Measurements from ENCODE around the gene PI4K2A.
"Not testable (repeated sequence)": the region's sequence is repeated elsewhere in the genome, so short reads cannot be mapped to it uniquely, and the experiment has no call there.

Gene PI4K2A

DNA sequence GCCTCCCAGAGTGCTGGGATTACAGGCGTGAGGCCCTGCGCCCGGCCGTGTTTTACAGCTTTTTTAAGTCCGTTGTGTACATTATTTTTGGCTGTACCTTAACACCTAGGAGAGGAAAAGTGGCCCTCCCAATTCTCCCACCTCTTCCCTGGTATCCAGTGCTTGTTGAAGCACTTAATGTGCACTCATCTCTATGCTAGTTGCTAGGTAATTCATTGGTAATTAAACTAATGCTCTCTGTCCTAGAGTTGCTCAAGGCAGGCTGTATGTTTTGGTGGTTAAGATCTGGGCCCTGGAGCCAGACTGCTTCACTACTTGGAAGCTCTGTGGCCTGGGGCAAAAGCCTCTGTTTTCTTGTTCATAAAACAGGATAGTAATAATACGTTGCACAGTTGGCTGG is 27.0 kb downstream of the PI4K2A start:
- no peak overlapping the region for H3K27ac ChIP-seq (ENCODE audit: insufficient read depth, low read length, poor library complexity, severe bottlenecking)
- no peaks in the 10 kb centered on the region for H3K4me1 ChIP-seq (ENCODE audit: control insufficient read depth, insufficient read depth, low read length, poor library complexity, severe bottlenecking)
- H3K36me3 ChIP-seq (ENCODE audit: control insufficient read depth, insufficient read depth, low read length): peaks cover 31% of the 10 kb centered on the region
- H3K4me3 ChIP-seq (ENCODE audit: insufficient read depth, low read depth, low read length, poor library complexity, severe bottlenecking): no peak overlapping the region
- H3K27me3 ChIP-seq (replicated peaks; ENCODE audit: control insufficient read depth, insufficient read depth, low read length, poor library complexity, severe bottlenecking): no peaks in the 10 kb centered on the region
- H3K9me3 ChIP-seq (ENCODE audit: control insufficient read depth, low read length): no peaks in the 10 kb centered on the region
- DNase-seq: no peak

DNA sequence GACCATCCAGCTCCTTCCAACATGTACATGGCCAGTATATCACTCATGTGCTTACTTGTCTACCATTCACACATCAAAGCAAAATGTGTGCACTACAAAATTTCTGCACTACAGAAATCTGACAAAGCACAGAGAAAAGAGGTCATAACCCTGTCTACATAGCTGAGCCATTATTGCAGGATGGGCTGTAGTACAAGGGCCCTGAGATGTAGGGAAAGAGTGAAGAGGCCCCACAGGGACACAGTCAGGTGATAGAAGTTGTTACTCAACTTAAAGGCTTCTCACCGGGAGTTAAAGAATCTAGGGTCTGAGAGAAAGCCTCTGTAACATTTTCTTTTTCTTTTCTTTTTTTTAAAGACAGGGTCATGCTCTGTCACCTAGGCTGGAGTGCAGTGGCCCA is 29.1 kb downstream of the PI4K2A start:
- H3K4me3 ChIP-seq (ENCODE audit: insufficient read depth, low read depth, low read length, poor library complexity, severe bottlenecking): no peak overlapping the region
- no peak overlapping the region for H3K27ac ChIP-seq (ENCODE audit: insufficient read depth, low read length, poor library complexity, severe bottlenecking)
- H3K4me1 ChIP-seq (ENCODE audit: control insufficient read depth, insufficient read depth, low read length, poor library complexity, severe bottlenecking): no peaks in the 10 kb centered on the region
- no peak for DNase-seq
- peaks cover 34% of the 10 kb centered on the region for H3K36me3 ChIP-seq (ENCODE audit: control insufficient read depth, insufficient read depth, low read length)
- no peaks in the 10 kb centered on the region for H3K27me3 ChIP-seq (replicated peaks; ENCODE audit: control insufficient read depth, insufficient read depth, low read length, poor library complexity, severe bottlenecking)
- H3K9me3 ChIP-seq (ENCODE audit: control insufficient read depth, low read length): no peaks in the 10 kb centered on the region

DNA sequence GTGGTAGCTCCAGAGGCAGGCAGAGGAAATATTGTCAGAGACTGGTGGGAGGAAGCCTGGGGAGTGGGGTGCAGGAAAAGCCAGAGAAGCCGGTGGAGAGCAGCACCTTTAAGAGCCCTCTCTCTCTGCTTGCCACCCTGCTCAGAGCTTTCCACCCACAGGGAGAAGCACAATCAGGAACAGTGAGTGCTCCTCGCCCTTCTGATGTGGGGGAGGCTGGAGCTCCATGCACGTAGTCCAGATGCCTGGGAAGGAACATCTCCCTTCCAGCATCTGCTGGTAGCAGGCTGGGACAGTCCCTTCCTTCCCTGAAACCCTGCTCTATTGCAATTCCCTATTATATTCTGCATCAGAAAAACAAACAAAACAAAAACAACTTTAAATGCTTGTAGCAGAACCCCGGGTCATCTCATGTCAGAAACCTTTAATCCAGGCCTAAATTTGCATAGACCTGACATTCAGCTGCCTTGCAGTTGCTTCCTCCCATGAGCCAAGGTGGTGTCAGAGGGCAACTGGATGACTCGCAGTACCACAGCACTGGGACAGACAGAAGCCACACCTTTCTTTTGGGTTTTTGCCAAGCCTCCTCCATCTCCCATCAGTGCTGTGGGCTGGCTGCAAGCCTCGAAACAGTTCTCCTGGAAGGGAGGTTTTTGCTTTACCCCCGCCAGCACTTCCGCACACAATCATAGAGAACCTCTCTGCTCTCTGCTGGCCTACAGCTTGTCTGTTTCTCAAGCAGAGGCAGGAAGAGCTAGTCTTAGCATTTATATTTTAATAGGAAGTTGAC is 33.5 kb downstream of the PI4K2A start:
- Histone ChIP-seq H3K36me3 (ENCODE audit: control insufficient read depth, insufficient read depth, low read length) (peaks cover 23% of the 10 kb centered on the region), H3K9me3 (ENCODE audit: control insufficient read depth, low read length) (no peaks in the 10 kb centered on the region), H3K27me3 (replicated peaks; ENCODE audit: control insufficient read depth, insufficient read depth, low read length, poor library complexity, severe bottlenecking) (no peaks in the 10 kb centered on the region), H3K4me1 (ENCODE audit: control insufficient read depth, insufficient read depth, low read length, poor library complexity, severe bottlenecking) (no peaks in the 10 kb centered on the region), H3K4me3 (ENCODE audit: insufficient read depth, low read depth, low read length, poor library complexity, severe bottlenecking) (no peak overlapping the region), H3K27ac (ENCODE audit: insufficient read depth, low read length, poor library complexity, severe bottlenecking) (no peak overlapping the region)
- DNase-seq: no peak

DNA sequence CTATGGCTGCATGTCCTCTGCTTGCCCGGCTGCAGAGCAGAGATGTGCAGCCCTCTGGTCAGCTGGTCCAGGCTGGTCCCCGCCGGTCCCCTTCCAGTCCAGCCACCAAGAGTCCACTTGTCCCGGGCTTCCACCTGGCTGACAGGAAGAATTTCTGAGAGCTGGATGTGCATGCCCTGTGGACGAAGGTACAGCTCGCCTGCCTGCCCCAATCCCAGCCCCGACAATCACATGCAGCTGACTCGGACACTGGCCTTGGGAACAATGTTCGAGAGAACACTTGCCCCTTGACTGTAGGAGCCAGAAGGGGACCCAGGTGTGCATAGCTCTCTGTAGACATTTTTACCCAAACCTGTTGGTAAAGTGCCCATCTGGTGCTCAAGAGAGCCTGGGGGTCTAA is 34.8 kb downstream of the PI4K2A start:
- Histone ChIP-seq H3K27me3 (replicated peaks; ENCODE audit: control insufficient read depth, insufficient read depth, low read length, poor library complexity, severe bottlenecking) (no peaks in the 10 kb centered on the region), H3K9me3 (ENCODE audit: control insufficient read depth, low read length) (no peaks in the 10 kb centered on the region), H3K36me3 (ENCODE audit: control insufficient read depth, insufficient read depth, low read length) (peaks cover 23% of the 10 kb centered on the region), H3K4me3 (ENCODE audit: insufficient read depth, low read depth, low read length, poor library complexity, severe bottlenecking) (no peak overlapping the region), H3K27ac (ENCODE audit: insufficient read depth, low read length, poor library complexity, severe bottlenecking) (no peak overlapping the region), H3K4me1 (ENCODE audit: control insufficient read depth, insufficient read depth, low read length, poor library complexity, severe bottlenecking) (no peaks in the 10 kb centered on the region)
- DNase-seq: no peak

DNA sequence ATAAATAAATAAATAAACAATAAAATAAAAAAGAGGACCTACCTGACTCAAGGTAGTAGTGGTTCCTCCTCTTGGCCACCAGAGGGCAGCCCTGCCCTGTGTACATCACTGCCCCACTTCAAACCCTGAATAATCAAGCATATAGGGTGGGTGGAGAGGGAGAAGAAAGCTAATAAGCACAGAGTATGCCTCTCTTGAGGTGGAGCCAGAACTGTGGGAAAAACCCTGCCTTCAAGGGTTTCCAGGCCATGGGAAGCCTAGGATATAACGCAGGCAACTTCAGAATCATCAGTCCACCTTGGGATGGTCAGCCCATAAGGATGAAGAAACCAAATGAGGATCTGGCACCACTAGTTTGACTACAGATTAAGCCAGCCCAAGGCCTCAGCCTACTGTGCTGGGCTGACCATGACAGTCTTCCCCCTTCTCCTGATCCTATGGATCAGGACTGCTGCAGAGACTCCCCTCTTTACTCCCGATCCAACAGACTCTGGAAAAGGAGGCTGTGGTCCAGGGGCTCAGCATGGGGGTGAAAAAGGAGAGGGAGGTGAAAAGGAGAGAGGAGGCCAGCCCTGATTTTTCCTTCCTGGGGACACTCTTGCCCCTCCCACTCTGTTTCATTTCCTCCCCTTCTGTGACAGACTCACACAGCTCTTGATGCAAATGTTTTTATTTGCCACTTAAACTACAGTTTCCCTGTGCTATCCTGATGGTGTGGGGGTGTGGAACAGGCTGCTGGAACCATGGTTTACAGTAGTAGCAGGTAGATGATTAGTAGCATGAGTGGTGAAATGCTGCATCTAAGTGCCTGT is 36.5 kb downstream of the PI4K2A start:
- Histone ChIP-seq H3K4me3 (ENCODE audit: insufficient read depth, low read depth, low read length, poor library complexity, severe bottlenecking) (no peak overlapping the region), H3K9me3 (ENCODE audit: control insufficient read depth, low read length) (no peaks in the 10 kb centered on the region), H3K4me1 (ENCODE audit: control insufficient read depth, insufficient read depth, low read length, poor library complexity, severe bottlenecking) (no peaks in the 10 kb centered on the region), H3K36me3 (ENCODE audit: control insufficient read depth, insufficient read depth, low read length) (peaks cover 23% of the 10 kb centered on the region), H3K27me3 (replicated peaks; ENCODE audit: control insufficient read depth, insufficient read depth, low read length, poor library complexity, severe bottlenecking) (no peaks in the 10 kb centered on the region), H3K27ac (ENCODE audit: insufficient read depth, low read length, poor library complexity, severe bottlenecking) (no peak overlapping the region)
- DNase-seq: peak; percentile 9 to 36 (median 14)

DNA sequence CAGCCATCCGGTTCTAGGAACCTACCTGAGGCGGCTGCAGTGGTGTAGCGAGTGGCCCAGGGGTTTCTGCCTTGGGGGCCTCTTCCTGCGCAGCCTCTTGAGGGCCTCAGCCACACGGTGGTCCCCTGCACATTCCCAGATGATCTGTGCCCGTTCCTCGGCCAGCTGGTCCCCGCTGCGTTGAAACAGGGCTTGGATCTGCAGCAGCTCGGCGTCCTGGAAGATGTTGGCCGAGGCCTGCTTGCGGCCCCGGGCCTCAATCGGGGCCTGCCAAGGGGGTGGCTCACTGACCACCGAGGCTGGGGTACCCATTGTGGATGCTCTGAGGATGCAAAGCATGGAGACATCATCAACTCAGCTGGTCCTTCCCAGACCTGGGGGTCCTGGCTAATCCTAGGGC is 39.1 kb downstream of the PI4K2A start:
- no peaks in the 10 kb centered on the region for H3K27me3 ChIP-seq (replicated peaks; ENCODE audit: control insufficient read depth, insufficient read depth, low read length, poor library complexity, severe bottlenecking)
- no peak for DNase-seq
- H3K36me3 ChIP-seq (ENCODE audit: control insufficient read depth, insufficient read depth, low read length): peaks cover 10% of the 10 kb centered on the region
- no peak overlapping the region for H3K27ac ChIP-seq (ENCODE audit: insufficient read depth, low read length, poor library complexity, severe bottlenecking)
- H3K4me1 ChIP-seq (ENCODE audit: control insufficient read depth, insufficient read depth, low read length, poor library complexity, severe bottlenecking): no peaks in the 10 kb centered on the region
- no peak overlapping the region for H3K4me3 ChIP-seq (ENCODE audit: insufficient read depth, low read depth, low read length, poor library complexity, severe bottlenecking)
- H3K9me3 ChIP-seq (ENCODE audit: control insufficient read depth, low read length): no peaks in the 10 kb centered on the region

DNA sequence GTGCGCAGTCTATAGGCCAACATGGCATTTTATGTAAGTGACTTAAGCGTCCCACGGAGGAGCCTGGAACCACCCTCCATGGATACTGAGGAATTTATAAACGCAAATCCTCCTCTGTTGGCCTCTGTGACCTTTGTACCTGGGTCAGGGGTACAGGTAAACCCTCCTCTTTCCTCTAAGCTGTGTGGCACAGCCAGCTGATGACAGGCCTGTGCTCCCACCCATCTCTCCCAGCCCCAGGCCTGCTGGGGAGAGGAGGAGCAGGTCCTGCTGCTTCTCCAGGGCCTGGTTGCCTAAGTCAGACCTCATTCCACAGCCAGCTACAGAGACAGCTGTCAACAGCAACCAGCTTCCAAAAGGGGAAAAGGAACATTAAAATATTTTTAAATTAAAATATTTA is 41.6 kb downstream of the PI4K2A start:
- Histone ChIP-seq H3K4me1 (ENCODE audit: control insufficient read depth, insufficient read depth, low read length, poor library complexity, severe bottlenecking) (peaks cover 5% of the 10 kb centered on the region), H3K27ac (ENCODE audit: insufficient read depth, low read length, poor library complexity, severe bottlenecking) (no peak overlapping the region), H3K4me3 (ENCODE audit: insufficient read depth, low read depth, low read length, poor library complexity, severe bottlenecking) (no peak overlapping the region), H3K27me3 (replicated peaks; ENCODE audit: control insufficient read depth, insufficient read depth, low read length, poor library complexity, severe bottlenecking) (no peaks in the 10 kb centered on the region), H3K36me3 (ENCODE audit: control insufficient read depth, insufficient read depth, low read length) (no peaks in the 10 kb centered on the region), H3K9me3 (ENCODE audit: control insufficient read depth, low read length) (no peaks in the 10 kb centered on the region)
- no peak for DNase-seq

DNA sequence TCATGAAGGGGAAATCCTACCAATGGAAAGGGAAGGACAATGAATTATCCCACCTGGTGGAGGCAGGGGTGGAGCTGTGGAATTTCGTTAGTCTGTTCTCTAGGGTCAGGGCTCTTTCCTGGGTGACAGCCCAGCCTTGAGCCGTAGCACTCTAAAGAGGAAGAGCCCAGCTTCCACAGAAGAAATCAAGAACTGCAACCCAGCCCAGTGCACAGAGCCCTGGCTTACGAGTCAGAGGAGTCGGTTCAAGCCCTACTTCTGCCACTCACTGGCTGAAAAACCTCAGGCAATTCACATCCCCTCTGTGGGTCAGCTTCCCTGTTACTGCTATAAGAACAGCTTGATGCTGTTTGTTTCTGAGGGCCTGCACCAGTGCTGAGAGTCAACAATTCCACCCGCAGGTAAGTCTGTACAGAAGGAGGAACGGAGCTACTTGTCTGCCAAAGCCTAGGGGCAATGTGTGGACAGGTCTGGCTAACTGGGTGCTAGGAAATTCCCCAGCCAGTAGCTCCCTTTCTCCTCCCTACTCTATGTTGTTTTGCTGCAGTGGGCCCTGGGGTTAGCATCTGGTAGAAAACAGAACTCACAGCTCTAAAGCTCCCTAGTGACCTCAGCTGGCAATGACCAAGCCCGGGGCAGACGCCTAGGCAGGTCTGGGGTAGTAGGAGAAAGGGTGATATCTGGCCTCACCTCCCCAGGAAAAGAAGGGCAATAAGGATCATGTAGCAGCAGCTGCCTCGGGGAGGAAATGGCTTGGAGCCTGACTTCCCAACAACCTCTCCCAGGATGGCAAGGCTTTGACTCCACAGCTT is 43.3 kb downstream of the PI4K2A start:
- no peak overlapping the region for H3K4me3 ChIP-seq (ENCODE audit: insufficient read depth, low read depth, low read length, poor library complexity, severe bottlenecking)
- H3K27ac ChIP-seq (ENCODE audit: insufficient read depth, low read length, poor library complexity, severe bottlenecking): no peak overlapping the region
- peaks cover 10% of the 10 kb centered on the region for H3K4me1 ChIP-seq (ENCODE audit: control insufficient read depth, insufficient read depth, low read length, poor library complexity, severe bottlenecking)
- H3K27me3 ChIP-seq (replicated peaks; ENCODE audit: control insufficient read depth, insufficient read depth, low read length, poor library complexity, severe bottlenecking): no peaks in the 10 kb centered on the region
- DNase-seq: no peak
- H3K9me3 ChIP-seq (ENCODE audit: control insufficient read depth, low read length): no peaks in the 10 kb centered on the region
- H3K36me3 ChIP-seq (ENCODE audit: control insufficient read depth, insufficient read depth, low read length): no peaks in the 10 kb centered on the region

DNA sequence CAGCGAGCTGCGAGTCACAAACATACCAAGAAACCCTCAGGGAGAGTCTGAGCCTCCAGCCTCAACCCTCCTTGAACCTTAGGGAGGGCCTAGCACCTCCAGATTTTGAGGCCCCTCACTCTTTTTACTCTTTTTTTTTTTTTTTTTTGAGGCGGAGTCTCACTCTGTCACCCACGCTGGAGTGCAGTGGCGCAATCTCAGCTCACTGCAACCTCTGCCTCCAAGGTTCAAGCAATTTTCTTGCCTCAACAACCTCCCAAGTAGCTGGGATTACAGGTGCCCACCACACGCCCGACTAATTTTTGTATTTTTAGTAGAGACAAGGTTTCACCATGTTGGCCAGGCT is 43.9 kb downstream of the PI4K2A start:
- H3K4me1 ChIP-seq (ENCODE audit: control insufficient read depth, insufficient read depth, low read length, poor library complexity, severe bottlenecking): peaks cover 10% of the 10 kb centered on the region
- not testable (repeated sequence) for H3K36me3 ChIP-seq (ENCODE audit: control insufficient read depth, insufficient read depth, low read length); H3K27me3 ChIP-seq (replicated peaks; ENCODE audit: control insufficient read depth, insufficient read depth, low read length, poor library complexity, severe bottlenecking); H3K27ac ChIP-seq (ENCODE audit: insufficient read depth, low read length, poor library complexity, severe bottlenecking); H3K9me3 ChIP-seq (ENCODE audit: control insufficient read depth, low read length); DNase-seq; H3K4me3 ChIP-seq (ENCODE audit: insufficient read depth, low read depth, low read length, poor library complexity, severe bottlenecking)

Data from effector memory CD4-positive, alpha-beta T cell (primary cell).